NCI-H146 treated with DMSO at 0.1 percent for 48 hours (cell line): ENCODE measurements around the gene ZNF665.
A peak's percentile ranks its signal among the peaks of the same experiment; 100 is the strongest.
"Not testable (repeated sequence)": the region's sequence is repeated elsewhere in the genome, so short reads cannot be mapped to it uniquely, and the experiment has no call there.

Experiments used
- DNase-seq: peaks from one replicate; lab custom pipeline; 2025; ENCODE audit not compliant: unreplicated experiment; lab: John Stamatoyannopoulos, UW

The ZNF665 gene

GRCh38 chr19:53192771-53193534, at the start of gene ZNF665:
Gene ZNF665 (minus strand): TSS chr19:53193358. CDS start chr19:53182898, 10,460 bp downstream.
- DNase-seq: peak; percentile 92

- no peak for DNase-seq
Measured at GRCh38 chr19:53237114-53237777, 44.1 kb upstream of the ZNF665 start.

DNA sequence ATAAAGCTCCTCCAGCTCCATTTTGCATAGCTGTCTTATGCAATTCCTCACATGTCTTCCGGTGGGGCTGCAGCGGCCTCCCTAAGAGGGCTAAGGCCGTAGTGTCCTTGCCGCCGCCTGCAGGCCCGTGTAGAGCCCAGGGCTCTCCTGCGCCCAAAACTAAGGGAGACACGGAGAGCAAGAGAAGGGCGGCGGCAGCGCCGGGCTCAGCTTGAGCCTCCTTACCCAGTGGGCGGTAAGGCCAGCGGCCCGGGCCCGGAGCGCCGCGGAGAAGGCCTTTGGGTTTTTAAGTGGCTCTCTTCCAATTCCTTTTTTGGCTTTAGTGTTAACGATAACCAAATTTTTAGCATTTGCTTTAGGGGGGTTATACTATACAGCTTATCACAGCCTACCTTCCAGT, 31.4 kb upstream of the ZNF665 start:
- DNase-seq: no peak

DNA sequence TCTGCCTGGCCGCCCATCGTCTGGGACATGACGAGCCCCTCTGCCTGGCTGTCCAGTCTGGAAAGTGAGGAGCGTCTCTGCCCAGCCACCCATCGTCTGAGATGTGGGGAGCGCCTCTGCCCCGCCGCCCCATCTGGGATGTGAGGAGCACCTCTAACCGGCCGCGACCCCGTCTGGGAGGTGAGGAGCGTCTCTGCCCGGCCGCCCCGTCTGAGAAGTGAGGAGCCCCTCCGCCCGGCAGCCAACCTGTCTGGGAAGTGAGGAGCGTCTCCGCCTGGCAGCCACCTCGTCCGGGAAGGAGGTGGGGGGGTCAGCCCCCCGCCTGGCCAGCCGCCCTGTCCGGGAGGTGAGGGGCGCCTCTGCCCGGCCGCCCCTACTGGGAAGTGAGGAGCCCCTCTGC, 29.6 kb upstream of the ZNF665 start:
- not testable (repeated sequence) for DNase-seq

GRCh38 chr19:53212703-53213320, 19.7 kb upstream of the ZNF665 start:
- DNase-seq: no peak

- DNase-seq: not testable (repeated sequence)
Measured at GRCh38 chr19:53211554-53211953, 18.4 kb upstream of the ZNF665 start.

GRCh38 chr19:53196777-53197396, 3.7 kb upstream of the ZNF665 start:
- DNase-seq: peak; percentile 90

GRCh38 chr19:53195265-53195903, 2.2 kb upstream of the ZNF665 start:
- DNase-seq: peak; percentile 90

- no peak for DNase-seq
Measured at GRCh38 chr19:53193535-53194222, 521 bp upstream of the ZNF665 start.

DNA sequence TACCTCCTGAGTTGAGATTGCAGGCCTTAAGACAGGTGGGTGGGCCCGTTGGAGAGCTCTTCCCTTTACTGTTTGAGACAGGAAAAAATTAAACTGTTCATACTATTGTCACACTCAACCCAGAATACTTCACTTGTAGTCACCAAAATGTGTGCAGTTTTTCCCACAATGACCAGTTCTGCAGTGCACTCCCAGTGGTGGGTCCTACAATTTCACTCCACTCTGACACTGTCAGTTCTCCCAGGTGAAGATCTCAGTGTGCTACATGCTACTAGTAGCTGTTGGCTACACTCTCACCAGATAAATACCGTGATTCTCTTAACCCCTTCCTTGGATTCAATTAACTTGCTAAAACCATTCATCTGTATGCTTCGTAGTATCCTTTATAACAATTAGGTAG, 2.9 kb downstream of the ZNF665 start:
- no peak for DNase-seq

- DNase-seq: not testable (repeated sequence)
Measured at GRCh38 chr19:53189691-53190198, 3.4 kb downstream of the ZNF665 start.

- DNase-seq: not testable (repeated sequence)
Measured at GRCh38 chr19:53185155-53185882, 7.8 kb downstream of the ZNF665 start.

- no peak for DNase-seq
Measured at GRCh38 chr19:53183146-53183764, 9.9 kb downstream of the ZNF665 start.

DNA sequence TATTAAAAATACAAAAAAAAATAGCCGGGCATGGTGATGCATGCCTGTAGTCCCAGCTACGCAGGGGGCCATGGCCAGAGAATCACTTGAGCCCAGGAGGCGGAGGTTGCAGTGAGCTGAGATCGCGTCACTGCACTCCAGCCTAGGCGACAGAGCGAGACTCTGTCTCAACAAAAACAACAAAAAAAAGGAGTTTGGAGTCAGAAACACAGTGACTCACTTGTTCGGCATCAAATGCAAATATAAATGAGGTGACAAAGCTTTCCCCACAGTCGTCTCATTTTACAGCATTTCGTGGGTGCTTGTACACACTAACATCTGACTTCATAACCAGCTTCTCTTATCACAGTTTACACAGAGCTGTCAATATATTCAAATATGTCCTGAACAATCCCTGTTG, 11.0 kb downstream of the ZNF665 start:
- no peak for DNase-seq

- DNase-seq: no peak
Measured at GRCh38 chr19:53177986-53178385, 15.2 kb downstream of the ZNF665 start.

GRCh38 chr19:53172889-53173288, 20.3 kb downstream of the ZNF665 start:
- peak; percentile 14 for DNase-seq

GRCh38 chr19:53165691-53166091, 27.5 kb downstream of the ZNF665 start:
- no peak for DNase-seq

DNA sequence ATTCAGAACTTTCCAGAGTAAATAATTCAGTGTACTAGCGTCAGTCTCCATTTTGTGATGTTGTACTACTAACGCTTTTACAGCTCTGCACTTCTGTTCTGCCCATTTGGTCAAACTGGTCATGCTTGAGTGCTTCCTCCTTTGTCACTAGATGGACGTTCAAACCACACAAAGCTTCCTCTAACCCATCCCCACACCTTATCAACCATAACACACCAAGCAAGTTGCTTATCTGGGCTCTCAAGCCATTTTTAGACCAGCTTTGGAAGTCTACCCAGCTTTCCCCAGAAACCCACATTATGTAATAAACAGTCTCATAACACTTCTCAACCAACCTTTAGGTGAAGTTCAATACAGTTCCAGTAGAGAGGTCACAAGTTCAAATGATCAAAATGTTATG, 32.0 kb downstream of the ZNF665 start:
- DNase-seq: no peak

DNA sequence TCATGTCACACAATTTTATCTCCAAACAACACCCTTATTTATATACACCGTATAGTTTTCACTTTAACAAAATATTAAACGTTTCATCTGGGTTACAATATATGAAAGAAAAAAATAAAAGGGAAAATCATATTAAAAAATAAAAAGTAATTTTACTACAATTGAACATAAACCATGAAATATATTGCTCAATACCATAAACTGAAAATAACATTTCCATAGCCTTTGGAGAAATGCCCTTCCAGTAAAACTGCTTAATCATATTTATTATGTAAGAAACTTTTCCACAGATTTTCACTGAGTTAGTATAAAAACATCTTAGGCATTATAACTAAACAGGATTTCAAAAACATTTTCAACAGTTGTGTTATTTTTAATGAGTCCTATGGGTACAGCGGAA, 32.8 kb downstream of the ZNF665 start:
- no peak for DNase-seq
